ENCODE data around the gene LIX1.
"Not testable (repeated sequence)": the region's sequence is repeated elsewhere in the genome, so short reads cannot be mapped to it uniquely, and the experiment has no call there.

The LIX1 gene

DNA sequence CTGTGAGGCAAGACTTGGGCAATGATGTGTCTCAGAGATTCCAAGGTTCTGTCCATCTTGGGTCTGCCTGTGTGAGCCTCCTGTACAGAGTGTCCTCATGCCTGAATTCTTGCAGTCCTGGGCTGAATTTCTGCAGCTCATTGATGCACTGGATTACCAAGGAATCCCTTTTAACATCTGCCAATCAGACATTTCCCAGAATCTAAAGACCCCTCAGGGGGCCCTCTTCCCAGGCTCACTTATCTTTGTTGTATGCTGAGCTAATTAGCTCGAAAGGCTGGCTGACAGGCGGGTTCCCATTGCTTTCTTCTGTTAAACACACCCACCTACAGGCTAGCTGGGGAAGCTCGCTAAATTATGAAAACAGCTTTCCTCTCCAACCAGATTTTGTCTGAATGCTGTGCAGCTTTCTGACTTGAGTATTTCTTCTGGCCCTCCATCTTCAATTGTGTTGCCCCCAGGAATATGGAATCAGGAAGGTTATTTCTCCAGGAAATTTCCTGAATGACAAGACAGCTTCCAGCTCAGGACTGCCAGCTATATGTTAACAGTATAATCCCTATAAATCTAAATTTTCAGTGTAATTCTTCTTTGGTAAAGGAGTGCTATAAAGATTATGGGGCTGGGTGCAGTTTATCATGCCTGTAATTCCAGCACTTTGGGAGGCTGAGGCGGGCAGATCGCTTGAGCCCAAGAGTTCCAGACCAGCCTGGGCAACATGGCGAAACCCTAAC lies at the start of gene LIX1:
TSS of gene LIX1 (minus strand) at position 91 of the 734 bp plus-strand sequence. CDS start at position 56, 35 bp downstream.
- DNase-seq (ENCODE audit: low read depth) = peak; percentile 58

DNA sequence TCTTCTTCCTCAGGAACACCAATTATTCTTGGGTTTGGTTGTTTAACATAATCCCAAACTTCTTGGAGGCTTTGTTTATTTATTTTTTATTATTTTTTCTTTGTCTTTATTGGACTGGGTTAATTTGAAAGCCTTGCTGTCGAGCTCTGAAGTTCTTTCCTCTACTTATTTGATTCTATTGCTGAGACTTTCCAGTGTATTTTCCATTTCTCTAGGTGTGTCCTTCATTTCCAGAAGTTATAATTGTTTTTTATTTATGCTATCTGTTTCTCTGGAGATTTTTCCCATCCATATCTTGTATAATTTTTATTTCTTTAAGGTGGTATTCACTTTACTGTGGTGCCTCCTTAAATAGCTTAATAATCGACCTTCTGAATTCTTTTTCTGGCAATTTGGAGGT lies 49.5 kb upstream of the LIX1 start:
- no peak for DNase-seq (ENCODE audit: low read depth)

DNA sequence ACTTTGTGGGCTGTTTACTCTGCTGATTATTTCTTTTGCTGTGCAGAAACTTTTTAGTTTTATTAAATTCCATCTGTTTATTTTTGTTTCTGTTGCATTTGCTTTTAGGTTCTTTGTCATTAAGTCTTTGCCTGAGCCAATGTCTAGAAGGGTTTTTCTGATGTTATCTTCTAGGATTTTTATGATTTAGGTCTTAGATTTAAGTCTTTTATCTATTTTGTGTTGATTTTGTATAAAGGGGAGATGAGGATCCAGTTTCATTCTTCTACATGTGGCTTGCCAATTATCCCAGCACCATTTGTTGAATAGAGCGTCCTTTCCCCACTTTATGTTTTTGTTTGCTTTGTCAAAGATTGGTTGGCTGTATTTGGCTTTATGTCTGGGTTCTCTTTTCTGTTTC lies 47.1 kb upstream of the LIX1 start:
- not testable (repeated sequence) for DNase-seq (ENCODE audit: low read depth)

DNA sequence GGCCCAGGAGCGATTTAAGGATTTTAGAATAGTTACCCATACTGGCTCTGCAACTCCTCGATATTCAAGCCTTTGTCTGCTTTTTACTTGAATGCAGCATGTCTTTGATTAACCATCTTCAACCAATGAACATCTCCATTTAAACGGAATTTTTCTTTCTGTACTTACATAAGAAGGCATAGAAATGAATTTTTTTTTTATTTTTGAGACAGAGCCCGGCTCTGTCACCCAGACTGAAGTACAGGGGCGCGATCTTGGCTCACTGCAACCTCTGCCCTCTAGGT lies 41.5 kb upstream of the LIX1 start:
- no peak for DNase-seq (ENCODE audit: low read depth)

DNA sequence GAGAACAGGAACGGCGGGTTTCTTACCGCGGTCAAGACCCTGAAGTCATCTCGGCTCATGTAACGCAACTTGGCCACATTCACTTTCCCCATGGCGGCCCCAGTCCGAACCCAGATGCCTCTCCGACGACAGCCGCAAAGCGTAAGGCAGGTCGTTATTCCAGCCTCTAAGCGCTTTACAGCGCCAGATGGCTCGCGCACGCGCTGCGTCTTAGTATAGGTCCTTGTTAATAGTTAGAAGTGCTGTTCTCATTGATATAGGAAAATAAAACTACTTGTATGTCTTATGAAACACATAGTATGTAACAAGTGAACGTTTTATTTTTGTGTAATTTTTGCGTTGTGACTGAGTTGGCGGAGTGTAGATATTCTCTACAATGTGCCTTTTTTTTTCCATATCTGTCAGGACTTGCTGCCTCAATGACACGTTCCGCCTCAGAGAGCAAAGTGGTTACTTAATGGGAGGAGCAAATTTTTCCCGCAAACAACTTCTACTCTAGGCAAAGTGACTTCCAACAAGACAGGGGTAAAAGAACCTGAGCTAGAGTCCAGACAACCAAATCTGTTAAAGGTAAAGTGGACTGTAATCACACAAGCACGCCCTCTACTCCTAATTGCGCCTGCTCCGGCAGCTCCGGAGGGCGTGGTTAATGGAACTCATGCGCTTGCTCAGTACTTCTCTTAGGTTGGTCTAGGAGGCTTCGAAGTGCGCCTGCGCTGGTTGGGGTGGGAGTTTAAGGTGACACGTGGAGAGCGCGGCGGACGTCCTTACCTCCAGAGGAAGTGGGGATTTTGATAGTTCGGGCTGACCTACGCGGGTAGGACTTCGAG lies 40.9 kb upstream of the LIX1 start, which contains the start of gene RIOK2:
TSS of gene RIOK2 (minus strand) at position 148 of the 830 bp plus-strand sequence. CDS start at position 92, 56 bp downstream.
- peak; percentile 92 for DNase-seq (ENCODE audit: low read depth)

DNA sequence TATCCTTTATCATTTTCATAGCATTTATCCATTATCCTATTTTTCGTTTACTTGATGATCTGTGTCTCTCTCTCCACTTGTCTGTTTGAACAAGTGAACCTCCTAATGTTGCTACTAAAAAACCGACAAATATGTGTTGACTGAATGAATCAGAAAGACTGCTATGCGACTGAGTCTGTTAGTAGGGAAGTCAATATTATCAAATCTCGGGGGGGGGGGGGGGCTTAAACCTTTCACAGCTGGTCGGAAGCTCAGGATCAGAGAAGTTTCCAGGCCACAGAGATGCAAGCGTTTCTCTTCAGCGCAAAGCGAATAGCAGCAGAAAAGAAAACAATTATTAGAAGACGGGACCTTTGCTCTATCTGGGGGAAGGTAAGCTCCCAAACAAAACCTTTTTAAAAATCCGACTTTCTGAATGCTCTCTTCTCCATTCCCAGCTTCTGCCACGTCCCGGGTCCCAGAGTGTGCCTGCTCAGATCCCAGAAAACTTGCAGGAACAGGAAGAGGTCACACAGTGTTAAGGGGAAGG lies 40.2 kb upstream of the LIX1 start:
- peak; percentile 7 for DNase-seq (ENCODE audit: low read depth)

DNA sequence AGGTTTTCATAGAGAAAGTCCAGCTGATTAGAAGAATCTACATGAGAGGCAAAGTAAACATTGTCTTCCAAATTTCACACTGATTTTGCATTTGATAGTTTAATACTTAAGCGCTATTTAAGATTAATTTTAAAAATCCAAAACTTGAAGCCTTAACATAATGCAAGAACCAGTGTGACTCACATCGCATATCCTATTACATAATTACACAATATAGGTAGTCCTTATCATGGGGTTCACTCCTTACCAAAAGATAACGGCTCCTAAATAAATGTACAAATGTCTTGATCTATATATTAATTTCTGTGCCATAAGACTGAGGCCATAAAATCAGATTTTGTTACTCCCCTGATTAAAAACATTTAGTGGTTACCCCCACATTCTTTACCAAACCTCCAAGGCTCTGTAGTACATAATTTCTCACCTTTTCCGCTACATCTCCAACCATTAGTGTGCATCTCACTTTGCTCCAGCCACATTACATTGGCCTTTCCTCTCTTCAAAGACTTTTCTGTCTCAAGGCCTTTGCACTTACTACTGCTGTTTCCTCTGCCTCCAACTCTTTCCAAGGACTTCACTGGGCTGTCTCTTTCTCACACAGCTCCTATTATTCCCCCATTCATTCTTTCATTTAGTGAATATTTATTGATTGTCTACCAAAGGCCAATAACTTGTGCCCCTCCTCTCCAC lies 39.6 kb upstream of the LIX1 start:
- peak; percentile 37 for DNase-seq (ENCODE audit: low read depth)

DNA sequence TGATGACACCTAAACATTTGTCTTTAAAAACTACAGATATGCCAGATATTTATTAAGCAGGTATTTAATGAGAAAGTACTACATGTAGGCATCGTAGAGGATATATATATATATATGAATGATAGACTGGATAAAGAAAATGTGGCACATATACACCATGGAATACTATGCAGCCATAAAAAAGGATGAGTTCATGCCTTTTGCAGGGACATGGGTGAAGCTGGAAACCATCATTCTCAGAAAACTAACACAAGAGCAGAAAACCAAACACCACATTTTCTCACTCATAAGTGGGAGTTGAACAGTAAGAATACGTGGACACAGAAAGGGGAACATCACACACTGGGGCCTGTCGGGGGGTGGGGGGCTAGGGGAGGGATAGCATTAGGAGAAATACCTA lies 37.0 kb upstream of the LIX1 start:
- not testable (repeated sequence) for DNase-seq (ENCODE audit: low read depth)

DNA sequence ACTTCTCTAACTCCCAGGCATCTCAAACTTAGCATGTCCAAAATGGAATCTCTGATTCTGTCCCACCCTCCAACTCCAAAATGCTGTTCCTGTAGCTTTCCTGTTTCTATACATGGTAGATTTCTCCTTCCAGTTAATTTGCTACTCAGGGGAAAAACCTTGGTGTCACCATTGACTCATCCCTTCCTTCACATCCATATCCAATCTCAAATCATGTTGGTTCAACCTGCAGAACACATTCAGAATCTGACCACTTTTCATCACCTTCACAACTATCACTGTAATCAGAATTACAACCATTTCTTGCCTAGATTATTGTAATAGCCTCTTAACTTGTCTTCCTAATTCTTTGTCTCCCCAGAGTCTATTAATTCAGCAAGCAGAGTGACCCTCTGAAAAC lies 29.8 kb upstream of the LIX1 start:
- DNase-seq (ENCODE audit: low read depth) = no peak

DNA sequence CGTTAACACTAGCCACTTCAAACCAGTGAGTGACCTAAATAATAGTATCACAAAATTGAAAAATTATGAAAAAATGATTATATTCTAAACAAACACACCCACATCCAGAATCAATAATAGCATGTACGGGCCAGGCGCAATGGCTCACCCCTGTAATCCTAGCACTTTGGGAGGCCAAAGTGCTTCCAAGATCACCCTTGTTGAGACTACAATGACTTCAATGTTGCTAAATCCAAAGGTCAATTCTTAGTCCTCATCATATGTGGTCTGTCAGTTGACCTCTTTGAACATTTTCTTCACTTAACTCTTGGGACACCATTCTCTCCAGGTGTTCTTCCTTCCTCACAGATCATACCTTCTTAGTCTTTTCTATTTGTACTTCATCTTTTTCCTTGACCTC lies 29.3 kb upstream of the LIX1 start:
- no peak for DNase-seq (ENCODE audit: low read depth)

DNA sequence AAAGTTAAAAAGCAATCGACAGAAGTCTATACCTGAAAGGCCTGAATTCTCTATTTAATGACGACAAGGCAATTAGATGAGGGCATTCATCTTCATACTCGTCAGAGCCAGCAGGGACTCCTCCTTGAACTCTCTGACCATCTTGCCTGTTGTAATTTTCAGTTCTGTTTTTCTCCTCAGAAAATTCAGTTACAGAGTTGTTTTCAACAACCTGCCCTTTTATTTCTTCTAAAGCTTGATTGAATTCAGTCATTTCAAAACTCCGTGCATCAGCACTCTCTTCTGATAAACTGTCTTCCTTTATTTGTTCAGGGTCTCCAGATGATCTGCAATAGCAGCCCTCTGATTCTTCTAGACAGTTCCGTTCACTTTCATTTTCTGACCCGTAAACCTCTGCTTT lies 25.0 kb upstream of the LIX1 start:
- DNase-seq (ENCODE audit: low read depth) = no peak

DNA sequence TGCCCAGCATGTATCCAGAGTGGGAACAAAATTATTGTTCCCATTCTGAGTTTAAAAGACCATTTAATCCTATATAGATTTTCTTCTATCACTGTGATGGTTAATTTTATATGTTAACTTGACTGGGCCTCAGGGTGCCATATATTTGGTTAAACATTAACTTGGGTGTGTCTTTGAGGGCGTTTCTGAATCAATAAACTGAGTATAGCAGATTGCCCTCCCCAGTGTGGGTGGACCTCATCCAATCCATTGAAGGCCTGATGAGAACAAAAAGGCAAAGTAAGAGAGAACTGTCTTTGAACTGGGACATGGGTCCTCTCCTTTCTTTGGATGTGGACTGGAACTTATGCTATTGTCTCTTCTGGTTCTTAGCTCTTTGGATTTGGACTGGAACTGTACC lies 23.3 kb upstream of the LIX1 start:
- no peak for DNase-seq (ENCODE audit: low read depth)

DNA sequence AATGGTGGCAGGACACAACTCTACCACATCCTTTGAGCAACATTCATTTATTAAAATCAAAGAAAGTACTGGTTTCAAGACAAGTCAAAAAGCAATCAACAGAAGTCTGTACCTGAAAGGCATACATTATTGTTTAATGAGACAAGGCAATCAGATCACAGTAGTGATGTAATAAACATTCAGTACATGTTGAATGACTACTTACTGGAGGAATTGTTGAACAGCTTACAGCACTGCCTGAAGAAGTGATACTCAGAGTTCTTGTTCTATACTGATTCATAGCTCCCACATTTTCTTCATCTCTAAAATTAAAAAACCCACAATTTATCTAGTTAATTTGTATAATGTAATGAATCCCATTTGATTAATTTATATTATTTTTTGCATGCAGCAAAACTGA lies 22.4 kb upstream of the LIX1 start:
- peak; percentile 42 for DNase-seq (ENCODE audit: low read depth)

DNA sequence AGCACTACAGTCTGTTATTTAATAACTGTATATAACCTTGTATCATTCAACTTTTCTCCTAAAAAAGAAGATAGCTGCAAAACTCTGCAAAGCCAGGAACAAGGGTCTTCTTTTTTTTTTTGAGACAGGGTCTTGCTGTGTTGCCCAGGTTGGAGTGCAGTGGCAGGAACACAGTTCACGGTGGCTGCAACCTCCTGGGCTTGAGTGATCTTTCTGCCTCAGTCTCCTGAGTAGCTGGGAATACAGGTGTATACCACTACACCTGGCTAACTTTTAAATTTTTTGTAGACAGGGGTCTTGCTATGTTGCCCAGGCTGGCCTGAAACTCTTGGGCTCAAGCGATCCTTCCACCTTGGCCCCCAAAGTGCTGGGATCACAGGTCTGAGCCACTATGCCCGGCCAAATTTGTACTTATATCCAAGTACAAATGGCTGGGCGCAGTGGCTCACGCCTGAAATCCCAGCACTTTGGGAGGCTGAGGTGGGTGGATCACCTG lies 21.4 kb upstream of the LIX1 start:
- DNase-seq (ENCODE audit: low read depth) = no peak

DNA sequence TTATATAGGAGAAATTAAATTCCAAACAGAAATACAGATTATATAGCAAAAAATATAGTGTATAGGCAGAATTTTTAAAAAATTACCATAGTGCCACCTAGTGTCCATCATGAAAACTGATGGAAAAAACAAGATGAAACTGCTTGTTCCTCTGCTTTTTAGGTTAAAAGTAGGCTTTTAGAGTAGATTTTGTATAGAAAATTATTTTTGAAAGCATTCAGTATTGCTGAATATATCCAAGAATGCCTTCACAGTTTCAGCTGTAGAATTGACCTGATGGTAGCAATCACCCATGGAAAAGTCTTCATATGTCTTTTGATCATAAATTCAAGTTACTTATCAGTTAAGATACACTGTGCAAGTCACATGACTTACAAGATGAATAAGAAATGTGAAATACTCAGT lies 21.0 kb upstream of the LIX1 start:
- peak; percentile 22 for DNase-seq (ENCODE audit: low read depth)

DNA sequence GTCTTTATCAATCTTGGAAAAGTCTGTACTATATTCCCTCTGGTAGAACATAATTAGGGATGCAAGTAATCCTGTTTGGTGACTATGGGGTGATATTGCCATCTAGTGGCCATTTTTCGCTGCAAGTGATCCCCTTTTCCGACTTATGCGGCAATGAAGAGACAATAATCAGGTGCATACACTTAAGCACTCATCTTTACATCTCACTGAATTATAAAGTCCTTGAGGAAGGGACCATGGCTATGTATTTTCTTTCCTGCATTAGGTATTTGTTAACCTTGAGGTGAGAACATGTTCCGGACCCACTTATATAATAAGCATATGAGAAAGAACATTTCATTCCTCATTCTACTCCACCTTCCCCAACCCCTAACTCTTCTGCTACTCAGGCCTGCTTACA lies 19.6 kb upstream of the LIX1 start:
- DNase-seq (ENCODE audit: low read depth) = peak; percentile 75

DNA sequence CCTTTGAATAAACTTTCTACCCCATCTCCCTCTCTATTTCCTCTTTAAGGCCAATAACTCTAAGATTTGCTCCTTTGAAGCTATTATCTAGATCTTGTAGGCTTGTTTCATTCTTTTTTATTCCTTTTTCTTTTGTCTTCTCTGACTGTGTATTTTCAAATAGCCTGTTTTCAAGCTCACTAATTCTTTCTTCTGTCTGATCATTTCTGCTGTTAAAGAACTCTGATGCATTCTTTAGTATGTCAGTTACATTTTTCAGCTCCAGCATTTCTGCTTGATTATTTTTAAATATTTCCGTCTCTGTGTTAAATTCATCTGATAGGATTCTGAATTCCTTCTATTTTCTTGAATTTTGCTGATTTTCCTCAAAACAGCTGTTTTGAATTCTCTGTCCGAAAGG lies 15.3 kb upstream of the LIX1 start:
- peak; percentile 6 for DNase-seq (ENCODE audit: low read depth)

DNA sequence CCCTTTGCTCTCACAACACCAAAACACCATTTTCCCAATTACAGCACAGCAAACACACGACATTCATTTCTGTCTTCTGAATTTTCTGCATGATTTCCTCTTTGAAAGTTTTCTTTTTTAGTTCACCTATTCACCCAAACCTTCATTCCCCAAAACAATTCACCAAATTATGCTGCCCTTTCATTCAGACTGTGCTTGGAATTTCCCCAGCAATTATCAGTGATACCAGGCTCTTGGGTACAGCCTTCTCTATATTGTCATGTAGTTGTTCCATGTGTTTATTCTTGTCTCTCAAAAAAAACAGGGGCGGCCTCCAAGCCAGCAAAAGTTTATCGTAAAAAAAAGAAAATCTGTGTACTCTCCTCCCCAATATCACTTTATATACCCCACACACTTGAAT lies 9.0 kb upstream of the LIX1 start:
- DNase-seq (ENCODE audit: low read depth) = no peak

DNA sequence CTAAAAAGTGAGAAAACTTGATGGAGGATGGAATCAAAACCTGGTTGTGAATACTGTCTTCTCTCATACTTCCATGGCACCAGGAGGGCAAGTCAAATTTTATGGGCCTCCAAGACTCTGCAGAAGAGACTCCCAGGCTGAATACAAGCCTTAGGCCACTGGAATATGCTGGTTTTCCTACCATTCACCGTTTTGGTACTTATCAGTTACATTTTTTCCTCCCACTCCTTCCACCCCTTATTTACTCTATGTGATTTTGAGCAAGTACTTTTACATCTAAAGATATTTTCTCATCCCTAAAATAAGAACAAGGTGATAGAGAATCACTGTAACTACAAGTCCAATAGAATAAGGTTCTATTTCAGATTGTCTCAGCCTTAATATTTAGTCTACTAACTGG lies 8.0 kb upstream of the LIX1 start:
- DNase-seq (ENCODE audit: low read depth) = no peak

DNA sequence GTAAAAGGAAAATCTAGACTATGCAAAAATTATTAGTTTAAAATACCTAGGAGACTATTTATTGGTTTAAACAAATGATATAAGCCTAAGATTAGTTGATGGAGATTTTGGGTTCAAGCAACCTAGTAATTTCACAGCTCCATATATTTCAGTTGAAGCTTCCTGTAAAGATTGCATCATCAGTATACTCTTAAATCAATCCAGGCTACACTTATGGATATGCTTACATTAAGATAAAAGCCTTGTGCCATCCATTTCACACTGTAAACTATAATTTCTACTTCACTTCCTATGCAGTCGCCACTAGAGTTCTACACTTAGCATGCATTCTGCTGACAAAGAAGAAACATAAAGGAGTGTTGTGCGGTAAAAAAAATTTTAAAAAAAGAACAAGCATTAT lies 7.3 kb upstream of the LIX1 start:
- DNase-seq (ENCODE audit: low read depth) = no peak

DNA sequence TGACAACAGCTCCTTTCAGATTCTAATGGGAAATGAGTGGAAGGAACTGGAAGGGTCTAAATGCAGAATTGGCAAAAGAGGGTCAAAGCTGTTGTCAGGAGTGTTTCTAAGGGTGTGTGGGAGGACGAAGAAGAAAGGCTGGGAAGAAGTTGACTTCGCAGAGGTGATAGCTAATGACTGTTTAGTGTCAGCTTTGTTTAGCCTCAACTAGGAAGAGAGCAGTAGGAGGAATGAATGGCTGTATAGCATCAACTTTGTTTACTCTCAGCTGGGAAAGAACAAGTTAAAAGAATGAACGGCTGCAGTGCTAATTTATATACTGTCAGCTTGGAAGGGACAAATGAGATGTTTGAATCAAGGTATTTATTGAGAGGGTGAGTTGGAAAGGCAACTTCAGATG lies 5.9 kb upstream of the LIX1 start:
- no peak for DNase-seq (ENCODE audit: low read depth)

DNA sequence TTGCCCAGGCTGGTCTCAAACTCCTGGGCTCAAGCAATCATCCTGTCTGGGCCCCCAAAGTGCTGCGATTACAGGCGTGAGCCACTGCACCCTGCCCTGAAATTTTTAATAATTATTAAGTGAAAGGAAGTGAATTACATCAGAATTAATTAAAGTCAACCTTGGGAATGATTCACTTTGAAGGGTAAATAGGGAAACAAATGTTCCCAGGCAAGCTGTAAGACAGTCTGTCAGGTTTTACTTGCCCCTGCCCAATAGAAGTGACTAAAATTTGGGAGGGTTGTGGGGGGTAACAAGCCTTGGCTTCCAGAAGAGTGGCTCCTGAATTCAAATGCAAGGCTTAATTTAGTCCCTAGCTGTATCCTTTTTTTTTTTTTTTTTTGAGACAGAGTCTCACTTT lies 1.3 kb upstream of the LIX1 start:
- DNase-seq (ENCODE audit: low read depth) = no peak

DNA sequence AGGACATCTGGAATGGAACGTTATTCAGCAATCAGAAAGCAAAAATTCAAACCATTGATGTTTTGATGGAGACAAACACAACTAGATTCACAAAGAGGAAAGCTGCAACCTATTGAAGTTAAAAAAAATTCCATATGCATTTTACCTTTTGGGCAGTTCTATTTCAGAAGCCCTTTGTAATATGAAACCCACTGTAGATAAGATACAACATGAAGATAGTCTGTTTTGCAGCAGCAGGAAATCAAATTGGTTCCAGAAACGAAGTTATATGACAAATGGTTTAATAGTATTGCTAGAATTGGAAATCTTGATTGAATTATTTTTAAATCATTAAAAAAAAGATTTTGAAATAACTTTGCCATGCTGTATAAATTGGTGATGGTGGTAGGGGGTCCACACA lies 872 bp downstream of the LIX1 start:
- DNase-seq (ENCODE audit: low read depth) = no peak
